Spinal cord (tissue), 10 donors: ENCODE data around the gene ANKRD30A. TPM values are rescaled to one million over a fixed set of nuclear protein-coding genes. Genes with fewer than 3 reads are reported as not detected.

ENCODE experiments used
- DNase-seq, 6 donors: peaks; one replicate each; pipeline versions ENCODE4 v3.0.0 to v3.0.0-alpha.2; 2013 to 2015; ENCODE audit warnings: low spot score in 6 of 6, low read depth in 4 of 6
- H3K27ac ChIP-seq: one replicate; pipeline ENCODE4 v1.5.1; 2013; ENCODE audit warnings: low read depth, low read length, control low read depth
- H3K27me3 ChIP-seq: one replicate; pipeline ENCODE4 v1.6.1; 2013; ENCODE audit warnings: low read length; ENCODE audit not compliant: control insufficient read depth, insufficient read depth
- H3K36me3 ChIP-seq: one replicate; pipeline ENCODE4 v1.6.1; 2013; ENCODE audit warnings: low read length; ENCODE audit not compliant: control insufficient read depth, insufficient read depth
- H3K4me1 ChIP-seq: one replicate; pipeline ENCODE4 v1.6.1; 2013; ENCODE audit warnings: low read length; ENCODE audit not compliant: control insufficient read depth, insufficient read depth
- H3K4me3 ChIP-seq: one replicate; pipeline ENCODE4 v1.5.1; 2013; ENCODE audit warnings: low read depth, low read length, control low read depth
- H3K9me3 ChIP-seq: one replicate; pipeline ENCODE4 v1.6.1; 2013; ENCODE audit warnings: low read length; ENCODE audit not compliant: control insufficient read depth, insufficient read depth
- WGBS: methylation state at CpG from one replicate; pipeline ENCODE4 v1.1.5; 2013; ENCODE audit warnings: missing lambda C conversion rate; ENCODE audit not compliant: insufficient coverage; 5-methylcytosine and 5-hydroxymethylcytosine counted together
- polyA plus RNA-seq, 2 donors: library from polyadenylated mRNA; unstranded; fragments of 120-200 nt; gene quantifications; one replicate each; pipeline ENCODE4 v1.2.1, GENCODE V29; 2013; ENCODE audit not compliant: insufficient read length in 2 of 2
- small RNA-seq: library from RNA; depleted of rRNA; stranded (forward); fragments of <200 nt; gene quantifications from one replicate; pipeline ENCODE3, GENCODE V24; 2014; ENCODE audit warnings: low replicate concordance
- total RNA-seq, 2 donors: library from RNA; depleted of rRNA in 1 of 2; stranded (reverse); fragments of 120-200 nt in 1 of 2; fragments of >200 nt in 1 of 2; gene quantifications; one replicate each; pipeline versions ENCODE4 v1.2.3 to v1.2.4, GENCODE V29; 2013 to 2014
- donor health status: healthy.

The ANKRD30A gene
- total and polyA plus RNA-seq, 4 donors = not detected

- H3K27ac ChIP-seq = no peak overlapping the region
- no peaks in the 10 kb centered on the region for H3K4me1 ChIP-seq
- H3K36me3 ChIP-seq = no peaks in the 10 kb centered on the region
- no CpG with 5 or more reads among the region's 3 CpGs for WGBS
- no peaks in the 10 kb centered on the region for H3K27me3 ChIP-seq
- H3K9me3 ChIP-seq = peaks cover 3% of the 10 kb centered on the region
- no peak for DNase-seq
- no peak overlapping the region for H3K4me3 ChIP-seq
Measured at GRCh38 chr10:37401225-37401624, 275.8 kb downstream of the ANKRD30A start.

DNA sequence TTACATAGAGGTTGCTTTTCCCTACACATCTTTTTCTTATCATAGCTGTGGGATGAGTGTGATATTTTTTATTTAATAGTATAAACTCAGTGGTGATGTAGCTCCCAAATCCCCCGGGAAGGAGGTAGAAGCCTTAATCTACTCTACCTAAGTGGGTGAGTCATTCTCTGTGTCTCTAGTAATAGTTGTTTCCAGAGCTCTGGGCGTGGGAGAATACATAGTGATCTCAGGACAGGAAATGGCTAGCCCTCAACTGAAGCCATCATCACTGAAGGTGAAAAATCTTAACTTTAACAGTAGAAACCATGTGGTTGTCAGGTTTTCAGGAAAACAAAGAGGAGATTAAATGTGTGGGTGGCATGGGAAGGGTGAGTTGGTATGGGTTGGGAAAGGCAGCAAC is 278.4 kb downstream of the ANKRD30A start:
- Histone ChIP-seq H3K4me1 (no peaks in the 10 kb centered on the region), H3K27me3 (no peaks in the 10 kb centered on the region), H3K27ac (no peak overlapping the region), H3K9me3 (peaks cover 3% of the 10 kb centered on the region), H3K36me3 (no peaks in the 10 kb centered on the region), H3K4me3 (no peak overlapping the region)
- no peak for DNase-seq
- 17% methylated on average over 1 of the region's 2 CpGs for WGBS

Small RNAs within 50 kb of the gene (small RNA-seq; reads per million reads assigned to genes)
- gene RF00019 = not detected
- gene RN7SL314P = not detected
- gene RNU6-811P = not detected
